KOPT-K1 (cell line): ENCODE data around the gene STK35.

ENCODE experiments used
- H3K27ac ChIP-seq: fragments of 200-600 bp; sonication (generic); 2 replicates; pipeline ENCODE4 v1.5.1; 2016; ENCODE audit warnings: antibody characterized with exemption, mild to moderate bottlenecking, low read depth, low read length; ENCODE audit not compliant: poor library complexity, severe bottlenecking
- H3K36me3 ChIP-seq: fragments of 200-600 bp; sonication (generic); 2 replicates; pipeline ENCODE4 v1.5.1; 2017; ENCODE audit warnings: antibody characterized with exemption, mild to moderate bottlenecking, low read length, moderate library complexity; ENCODE audit not compliant: insufficient read depth
- H3K9me3 ChIP-seq: fragments of 200-600 bp; sonication (generic); 2 replicates; pipeline ENCODE4 v1.5.1; 2017; ENCODE audit warnings: antibody characterized with exemption, low read length, mild to moderate bottlenecking; ENCODE audit not compliant: insufficient read depth, poor library complexity, severe bottlenecking

Gene STK35

GRCh38 chr20:2136275-2136674 lies 34.6 kb downstream of the STK35 start:
- Histone ChIP-seq H3K36me3 (peaks cover 62% of the 10 kb centered on the region), H3K27ac (no peak overlapping the region), H3K9me3 (no peaks in the 10 kb centered on the region)

GRCh38 chr20:2137552-2138201 lies 36.0 kb downstream of the STK35 start:
- Histone ChIP-seq H3K9me3 (no peaks in the 10 kb centered on the region), H3K27ac (no peak overlapping the region), H3K36me3 (peaks cover 74% of the 10 kb centered on the region)

GRCh38 chr20:2138396-2138795 lies 36.8 kb downstream of the STK35 start:
- H3K27ac ChIP-seq, result no peak overlapping the region
- no peaks in the 10 kb centered on the region for H3K9me3 ChIP-seq
- peaks cover 71% of the 10 kb centered on the region for H3K36me3 ChIP-seq

DNA sequence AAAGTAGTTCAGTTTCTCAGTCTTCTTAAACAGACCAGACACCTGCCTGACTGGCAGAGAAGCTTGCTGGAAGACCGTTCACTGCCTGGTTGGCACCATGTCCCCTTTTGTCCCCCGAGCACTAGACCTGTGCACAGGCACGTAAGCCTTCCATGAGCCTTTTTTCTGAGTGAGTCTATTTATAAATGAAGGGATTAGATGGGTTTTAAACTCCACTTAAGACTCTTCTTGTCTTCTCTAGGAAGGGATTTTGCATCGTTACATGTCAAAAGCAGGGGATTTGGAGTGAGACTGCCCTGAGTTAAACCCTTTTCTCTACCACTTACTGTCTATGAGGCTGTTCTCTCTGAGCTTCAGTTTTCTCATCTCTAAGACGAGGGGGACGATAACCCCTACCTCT lies 37.6 kb downstream of the STK35 start:
- H3K9me3 ChIP-seq, result no peaks in the 10 kb centered on the region
- H3K27ac ChIP-seq, result no peak overlapping the region
- H3K36me3 ChIP-seq, result peaks cover 77% of the 10 kb centered on the region

- Histone ChIP-seq H3K27ac (no peak overlapping the region), H3K36me3 (peaks cover 82% of the 10 kb centered on the region), H3K9me3 (no peaks in the 10 kb centered on the region)
These were observed 38.1 kb downstream of the STK35 start for GRCh38 chr20:2139736-2140135.

DNA sequence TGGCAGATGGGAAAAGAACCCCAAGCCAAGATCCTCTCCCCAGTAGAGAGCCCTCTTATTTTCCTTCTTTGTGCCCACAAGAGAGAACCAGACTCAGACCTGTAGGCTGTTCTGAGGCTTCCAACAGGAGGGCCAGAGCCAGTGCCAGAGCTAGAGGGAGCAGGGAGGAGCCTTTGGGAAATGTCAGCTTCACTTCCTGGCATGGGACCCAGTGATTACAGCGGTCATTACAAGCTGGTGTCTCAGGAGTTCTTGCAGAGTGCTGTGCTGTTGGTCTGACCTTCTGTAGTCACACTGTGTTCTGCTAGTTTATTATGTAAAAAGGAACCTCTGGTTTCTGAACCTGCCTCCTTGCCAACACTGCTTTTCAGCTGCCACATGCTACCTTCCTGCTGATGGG lies 38.9 kb downstream of the STK35 start:
- peaks cover 87% of the 10 kb centered on the region for H3K36me3 ChIP-seq
- H3K9me3 ChIP-seq, result no peaks in the 10 kb centered on the region
- no peak overlapping the region for H3K27ac ChIP-seq

DNA sequence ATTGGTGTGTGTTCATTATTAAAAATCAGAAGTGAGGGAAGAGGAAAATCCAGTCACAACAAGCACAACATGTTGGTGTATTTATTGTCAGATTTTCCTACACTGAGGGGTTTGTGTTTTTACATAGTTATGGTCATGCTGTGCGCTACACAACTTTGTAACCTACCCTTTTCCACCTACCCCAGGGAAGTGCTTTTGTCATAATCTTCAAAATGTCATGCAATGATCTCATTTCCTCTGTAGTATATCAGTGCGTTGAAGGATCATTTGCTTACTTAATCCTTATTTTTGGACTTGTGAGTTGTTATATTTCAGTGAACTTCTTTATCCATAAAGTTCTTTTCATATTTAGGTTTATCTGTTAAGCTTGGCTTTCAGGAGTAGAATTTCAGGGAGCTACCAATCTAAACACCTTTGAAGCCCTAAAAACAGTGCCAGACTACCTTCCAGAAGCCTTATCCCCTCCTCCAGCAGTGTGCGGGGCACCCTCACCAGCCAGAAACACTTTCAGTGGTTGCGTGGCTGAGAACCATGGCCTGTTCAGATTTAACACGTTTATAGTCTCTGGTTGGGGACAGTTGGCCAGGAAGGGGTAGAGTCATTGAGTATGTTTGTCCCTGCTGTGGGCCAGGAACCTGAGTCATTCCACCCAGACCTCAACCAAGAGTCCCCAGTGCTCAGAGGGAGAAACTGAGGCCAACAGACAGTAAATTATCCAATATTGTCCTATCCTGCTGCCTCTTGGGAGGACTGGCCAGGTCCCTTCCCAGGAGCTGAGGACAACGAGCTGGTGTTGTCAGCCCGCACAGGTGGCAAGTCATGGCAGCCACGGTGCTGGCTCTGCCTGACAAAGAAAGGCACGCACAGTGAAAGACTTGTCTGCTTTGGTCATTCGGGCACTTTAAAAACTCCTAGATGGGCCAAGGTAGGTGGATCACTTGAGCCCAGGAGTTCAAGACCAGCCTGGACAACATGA lies 40.3 kb downstream of the STK35 start:
- Histone ChIP-seq H3K36me3 (peaks cover 91% of the 10 kb centered on the region), H3K9me3 (no peaks in the 10 kb centered on the region), H3K27ac (no peak overlapping the region)

- peaks cover 90% of the 10 kb centered on the region for H3K36me3 ChIP-seq
- no peak overlapping the region for H3K27ac ChIP-seq
- no peaks in the 10 kb centered on the region for H3K9me3 ChIP-seq
These were observed 41.0 kb downstream of the STK35 start for GRCh38 chr20:2142649-2143048.

GRCh38 chr20:2143594-2143993 lies 42.0 kb downstream of the STK35 start:
- Histone ChIP-seq H3K27ac (no peak overlapping the region), H3K36me3 (peaks cover 91% of the 10 kb centered on the region), H3K9me3 (no peaks in the 10 kb centered on the region)

- no peak overlapping the region for H3K27ac ChIP-seq
- no peaks in the 10 kb centered on the region for H3K9me3 ChIP-seq
- peaks cover 87% of the 10 kb centered on the region for H3K36me3 ChIP-seq
These were observed 43.2 kb downstream of the STK35 start for GRCh38 chr20:2144850-2145249.

GRCh38 chr20:2145376-2145775 lies 43.7 kb downstream of the STK35 start:
- Histone ChIP-seq H3K9me3 (no peaks in the 10 kb centered on the region), H3K36me3 (peaks cover 82% of the 10 kb centered on the region), H3K27ac (no peak overlapping the region)

GRCh38 chr20:2146080-2146867 lies 44.6 kb downstream of the STK35 start:
- Histone ChIP-seq H3K9me3 (no peaks in the 10 kb centered on the region), H3K27ac (no peak overlapping the region), H3K36me3 (peaks cover 73% of the 10 kb centered on the region)

DNA sequence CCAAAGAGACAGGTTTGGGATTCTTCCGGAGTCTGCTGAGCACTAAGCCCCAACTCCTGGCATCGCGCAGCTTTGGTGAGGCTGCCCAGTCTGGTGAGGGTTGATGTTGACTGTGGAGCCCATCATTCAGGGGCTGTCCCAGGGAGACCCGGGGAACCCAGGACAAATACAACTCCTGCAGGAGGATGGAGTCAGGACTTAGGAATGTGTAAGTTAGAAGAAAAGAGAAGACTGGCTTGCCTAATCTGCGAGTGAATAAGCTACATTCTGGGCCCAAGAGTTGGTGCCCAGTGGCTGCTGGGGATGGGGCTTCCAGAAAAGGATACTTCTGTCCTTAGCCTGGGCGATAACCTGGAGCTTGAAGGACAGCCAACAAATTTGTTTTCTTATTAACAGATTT lies 47.9 kb downstream of the STK35 start:
- no peak overlapping the region for H3K27ac ChIP-seq
- H3K36me3 ChIP-seq, result peaks cover 45% of the 10 kb centered on the region
- no peaks in the 10 kb centered on the region for H3K9me3 ChIP-seq

DNA sequence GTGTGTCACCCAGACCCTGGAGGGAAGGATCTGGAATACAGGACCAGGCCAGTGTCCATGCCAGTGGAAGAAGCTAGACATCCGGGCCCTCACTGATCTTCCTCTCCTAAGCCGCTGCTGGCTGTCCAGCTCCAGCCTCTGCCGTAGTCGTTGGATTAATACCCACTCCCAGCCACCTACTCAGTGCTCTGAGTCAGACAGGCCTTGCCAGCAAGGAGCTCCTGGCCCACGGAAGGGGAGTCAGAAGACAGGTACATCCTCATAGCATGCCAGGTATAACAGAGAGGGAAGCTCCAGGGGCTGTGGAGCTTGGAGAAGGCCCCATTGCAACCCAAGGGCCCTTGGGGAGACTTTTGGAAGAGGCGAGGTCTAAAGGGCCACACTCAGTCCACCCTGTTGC lies 49.0 kb downstream of the STK35 start:
- Histone ChIP-seq H3K36me3 (peaks cover 33% of the 10 kb centered on the region; the same call in 1 of the 2 replicates), H3K27ac (no peak overlapping the region), H3K9me3 (no peaks in the 10 kb centered on the region)

DNA sequence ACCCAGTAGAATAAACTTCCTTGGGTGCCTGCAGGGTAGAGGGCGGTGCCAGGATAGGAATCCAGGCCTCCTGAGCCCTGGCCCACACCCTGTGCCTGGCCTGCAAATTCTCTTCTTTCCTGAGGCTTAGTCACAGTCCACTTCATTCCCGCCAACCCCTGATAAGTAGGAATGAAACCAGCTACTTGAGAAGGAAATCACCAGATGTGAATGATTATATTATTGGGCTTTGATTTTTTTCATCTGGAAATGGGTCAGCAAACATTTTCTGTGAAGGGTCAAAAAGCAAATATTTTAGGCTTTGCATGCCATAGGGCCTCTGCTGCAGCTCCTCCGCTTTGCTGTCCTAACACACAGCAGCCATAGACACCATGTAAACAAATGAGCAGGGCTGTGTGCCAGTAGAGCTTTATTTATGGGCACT lies 50.2 kb downstream of the STK35 start:
- no peaks in the 10 kb centered on the region for H3K9me3 ChIP-seq
- H3K27ac ChIP-seq, result no peak overlapping the region
- H3K36me3 ChIP-seq, result peaks cover 21% of the 10 kb centered on the region; the same call in 1 of the 2 replicates
